ENCODE results near the gene SDF4. TPM values are rescaled to one million over a fixed set of nuclear protein-coding genes. Genes with fewer than 3 reads are reported as not detected.
A peak's percentile ranks its signal among the peaks of the same experiment; 100 is the strongest.

SDF4 gene
- total and polyA plus RNA-seq, 11 donors = 102 to 212 (median 120) TPM

DNA sequence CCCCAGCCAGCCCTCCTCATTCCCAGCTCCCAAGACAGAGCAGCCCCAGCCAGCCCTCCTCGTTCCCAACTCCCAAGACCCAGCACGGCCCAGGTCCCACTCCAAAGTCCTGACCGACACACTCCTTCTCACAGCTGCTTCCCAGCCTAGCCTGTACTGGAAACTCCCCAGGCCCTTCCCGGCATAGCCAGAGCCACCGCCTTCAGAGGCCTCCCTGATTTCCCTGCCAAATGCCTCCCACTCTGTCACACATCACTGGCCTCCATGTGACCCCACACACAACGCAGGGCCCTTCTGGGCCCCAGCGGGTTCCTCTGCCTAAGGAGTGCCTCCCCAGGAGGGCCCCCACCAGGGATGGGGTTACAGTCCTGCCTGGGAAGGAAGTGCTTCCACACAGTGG, 39.0 kb upstream of the SDF4 start:
- Histone ChIP-seq H3K4me3 (peak overlapping the region in 5 of 12 donors; percentile 5 to 94 (median 25)), H3K4me1 (peaks cover 14 to 49% (median 38%) of the 10 kb centered on the region in 12 donors), H3K27ac (no peak overlapping the region), H3K36me3 (peaks cover 0 to 36% (median 23%) of the 10 kb centered on the region in 9 donors), H3K27me3 (no peaks in the 10 kb centered on the region), H3K9me3 (no peaks in the 10 kb centered on the region)
- TF ChIP-seq, protein P1, sequence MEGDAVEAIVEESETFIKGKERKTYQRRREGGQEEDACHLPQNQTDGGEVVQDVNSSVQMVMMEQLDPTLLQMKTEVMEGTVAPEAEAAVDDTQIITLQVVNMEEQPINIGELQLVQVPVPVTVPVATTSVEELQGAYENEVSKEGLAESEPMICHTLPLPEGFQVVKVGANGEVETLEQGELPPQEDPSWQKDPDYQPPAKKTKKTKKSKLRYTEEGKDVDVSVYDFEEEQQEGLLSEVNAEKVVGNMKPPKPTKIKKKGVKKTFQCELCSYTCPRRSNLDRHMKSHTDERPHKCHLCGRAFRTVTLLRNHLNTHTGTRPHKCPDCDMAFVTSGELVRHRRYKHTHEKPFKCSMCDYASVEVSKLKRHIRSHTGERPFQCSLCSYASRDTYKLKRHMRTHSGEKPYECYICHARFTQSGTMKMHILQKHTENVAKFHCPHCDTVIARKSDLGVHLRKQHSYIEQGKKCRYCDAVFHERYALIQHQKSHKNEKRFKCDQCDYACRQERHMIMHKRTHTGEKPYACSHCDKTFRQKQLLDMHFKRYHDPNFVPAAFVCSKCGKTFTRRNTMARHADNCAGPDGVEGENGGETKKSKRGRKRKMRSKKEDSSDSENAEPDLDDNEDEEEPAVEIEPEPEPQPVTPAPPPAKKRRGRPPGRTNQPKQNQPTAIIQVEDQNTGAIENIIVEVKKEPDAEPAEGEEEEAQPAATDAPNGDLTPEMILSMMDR (IDR thresholded peaks at IDR 0.05) = no peak
- TF ChIP-seq POLR2A (IDR thresholded peaks at IDR 0.05) = no peak
- DNase-seq (peak in 2 of 5 donors; percentile 55 to 63), ATAC-seq (peak in 2 of 4 donors; percentile 2 to 4)
- intact Hi-C loops (cut with DNase I) = loop anchor here in 2 of 10 donors (5.0 kb wide), 1 partner anchor 39 kb away; the partner anchor contains the start of genes B3GALT6 (in 2 of the 2) and SDF4 (in 2 of the 2)
- WGBS, 4 donors = 48 to 67% (median 56%) methylated on average over 7 of the region's 7 CpGs

DNA sequence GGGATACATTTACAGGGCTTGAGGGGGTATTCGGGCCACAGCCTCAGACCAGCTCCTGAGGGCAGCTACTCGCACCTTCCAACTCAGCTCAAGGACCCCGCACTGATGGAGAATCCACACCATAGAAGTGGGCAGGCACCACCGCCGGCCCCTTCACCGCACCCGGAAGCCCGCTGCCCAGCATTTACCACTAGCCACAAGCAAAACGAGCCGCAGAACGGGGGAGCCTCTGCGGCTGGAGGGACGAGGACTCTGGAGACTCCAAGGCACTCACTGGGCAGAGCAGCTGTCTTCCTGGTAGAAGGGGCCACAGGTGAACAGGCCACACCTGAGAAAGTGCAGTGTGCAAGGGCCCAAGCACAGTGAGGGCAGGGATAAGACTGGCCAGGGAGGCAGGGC, 36.5 kb upstream of the SDF4 start:
- H3K36me3 ChIP-seq = peaks cover 0 to 58% (median 45%) of the 10 kb centered on the region in 9 donors
- H3K9me3 ChIP-seq = no peaks in the 10 kb centered on the region
- 93 to 97% (median 95%) methylated on average over 13 of the region's 13 CpGs for WGBS, 4 donors
- peaks cover 14 to 39% (median 33%) of the 10 kb centered on the region in 12 donors for H3K4me1 ChIP-seq
- H3K27ac ChIP-seq = no peak overlapping the region
- DNase-seq = no peak
- intact Hi-C loops (cut with DNase I) = no loop called here
- no peak overlapping the region for H3K4me3 ChIP-seq
- TF ChIP-seq POLR2A (IDR thresholded peaks at IDR 0.05) = no peak
- TF ChIP-seq, protein P1 (IDR thresholded peaks at IDR 0.05) = no peak
- no peaks in the 10 kb centered on the region for H3K27me3 ChIP-seq
- ATAC-seq = no peak

DNA sequence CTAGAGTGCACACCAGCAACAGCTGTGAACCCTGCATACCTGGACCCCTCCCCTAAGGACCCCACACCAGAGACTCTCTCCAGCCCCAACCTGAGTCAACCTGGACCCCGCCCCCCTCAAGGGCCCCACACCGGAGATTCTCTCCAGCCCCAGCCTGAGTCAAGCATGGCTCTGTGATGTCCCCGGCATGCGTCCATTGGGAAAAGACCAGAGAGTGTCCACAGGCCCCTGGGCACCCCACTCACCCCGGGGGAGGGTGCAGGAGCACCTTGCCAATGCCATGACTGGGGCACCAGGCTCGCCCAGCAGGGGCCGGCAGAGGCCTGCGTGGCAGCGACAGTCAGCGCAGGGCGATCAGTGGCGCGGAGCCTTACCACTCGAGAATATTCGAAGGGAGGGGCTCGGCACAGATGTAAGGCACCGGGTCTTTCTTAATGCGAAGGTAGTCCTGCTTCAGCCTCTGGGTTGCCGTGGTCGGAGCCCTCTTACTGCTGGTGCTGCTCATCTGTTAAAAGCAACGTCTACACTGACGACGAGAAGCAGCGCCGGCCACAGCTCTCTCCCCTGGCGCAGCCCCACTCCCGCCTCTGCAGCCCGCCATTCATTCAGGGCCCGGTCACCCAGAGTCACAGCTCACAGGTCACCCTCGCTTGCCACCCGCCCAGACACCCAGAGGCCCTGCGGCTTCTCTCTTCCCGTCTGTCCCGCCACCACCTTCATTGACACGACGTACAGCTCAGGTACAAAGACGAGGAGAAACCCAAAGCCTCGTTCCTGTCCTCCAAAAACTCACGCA, 35.9 kb upstream of the SDF4 start:
- intact Hi-C loops (cut with DNase I) = no loop called here
- Histone ChIP-seq H3K9me3 (no peaks in the 10 kb centered on the region), H3K4me1 (peaks cover 13 to 35% (median 31%) of the 10 kb centered on the region in 12 donors), H3K4me3 (no peak overlapping the region), H3K36me3 (peaks cover 0 to 64% (median 51%) of the 10 kb centered on the region in 9 donors), H3K27me3 (no peaks in the 10 kb centered on the region), H3K27ac (no peak overlapping the region)
- whole genome bisulfite sequencing, 4 donors = 92 to 94% (median 93%) methylated on average over 26 to 39 of the region's 39 CpGs
- DNase-seq (no peak), ATAC-seq (no peak)
- TF ChIP-seq, protein P1 (IDR thresholded peaks at IDR 0.05) = no peak
- TF ChIP-seq POLR2A (IDR thresholded peaks at IDR 0.05) = no peak

DNA sequence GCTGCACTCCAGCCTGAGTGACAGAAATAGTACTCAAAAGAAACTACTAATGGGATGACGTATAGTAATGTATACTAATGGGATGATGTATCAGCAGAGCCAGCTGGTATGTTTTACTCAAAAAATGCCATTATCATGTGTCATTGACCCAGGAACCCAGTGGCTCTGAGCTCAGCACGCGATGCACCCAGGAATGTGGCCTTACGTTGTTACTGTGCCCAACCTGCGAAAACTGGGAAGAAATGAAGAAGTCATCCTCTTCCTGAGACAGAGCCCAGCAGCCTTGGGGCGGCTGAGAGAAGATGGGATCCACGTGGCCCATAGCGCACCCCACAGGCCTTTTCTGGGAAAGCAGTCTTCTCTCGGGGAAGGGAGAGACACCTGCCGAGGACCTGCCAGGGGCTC, 33.1 kb upstream of the SDF4 start:
- Histone ChIP-seq H3K4me3 (no peak overlapping the region), H3K27ac (no peak overlapping the region), H3K9me3 (no peaks in the 10 kb centered on the region), H3K27me3 (no peaks in the 10 kb centered on the region), H3K36me3 (peaks cover 0 to 83% (median 71%) of the 10 kb centered on the region in 9 donors), H3K4me1 (peaks cover 0 to 23% (median 13%) of the 10 kb centered on the region in 12 donors)
- intact Hi-C loops (cut with DNase I) = no loop called here
- ATAC-seq (no peak), DNase-seq (no peak)
- WGBS, 4 donors = 78 to 83% (median 79%) methylated on average over 10 of the region's 10 CpGs
- TF ChIP-seq, protein P1 (IDR thresholded peaks at IDR 0.05) = no peak
- no peak for TF ChIP-seq POLR2A (IDR thresholded peaks at IDR 0.05)

Data from heart left ventricle (tissue), 16 donors.